ENCODE measurements around the gene R3HDML. TPM values are rescaled to one million over a fixed set of nuclear protein-coding genes. Genes with fewer than 3 reads are reported as not detected.
A peak's percentile ranks its signal among the peaks of the same experiment; 100 is the strongest.

The R3HDML gene
- total and polyA plus RNA-seq, 9 of the 15 experiments (the other 6 are each of a cell fraction or from before 2014, with no cell fraction given): not detected

DNA sequence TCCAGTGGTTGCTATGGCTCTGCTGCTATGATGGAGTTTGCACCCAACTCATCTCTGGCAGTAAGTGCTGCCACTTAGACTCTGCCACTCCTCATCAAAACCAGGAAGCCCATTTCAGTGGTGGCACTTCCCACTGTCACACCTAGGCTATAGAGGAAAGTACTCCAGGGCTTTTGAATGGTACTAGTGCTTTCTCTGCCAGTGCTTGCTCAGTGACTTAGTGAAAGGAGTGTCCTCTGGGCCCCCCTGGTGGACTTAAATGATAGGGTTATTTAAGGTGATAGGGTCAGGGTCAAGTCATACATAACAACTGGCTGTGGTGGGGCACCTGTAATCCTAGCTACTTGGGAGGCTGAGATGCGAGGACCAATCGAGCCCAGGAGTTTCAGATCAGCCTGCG is 48.6 kb upstream of the R3HDML start (continued):
- no peak for TF ChIP-seq MEIS2 (IDR thresholded peaks at IDR 0.05; ENCODE audit: partially characterized antibody)
- no peak for TF ChIP-seq EGR1 (conservative IDR thresholded peaks at IDR 0.05)
- no peak for TF ChIP-seq MTF1 (CRISPR knock-in tag; IDR thresholded peaks at IDR 0.05; ENCODE audit: borderline replicate concordance)
- TF ChIP-seq KAT2B (IDR thresholded peaks at IDR 0.05; ENCODE audit: low read depth, low read length): no peak
- TF ChIP-seq, protein P1, sequence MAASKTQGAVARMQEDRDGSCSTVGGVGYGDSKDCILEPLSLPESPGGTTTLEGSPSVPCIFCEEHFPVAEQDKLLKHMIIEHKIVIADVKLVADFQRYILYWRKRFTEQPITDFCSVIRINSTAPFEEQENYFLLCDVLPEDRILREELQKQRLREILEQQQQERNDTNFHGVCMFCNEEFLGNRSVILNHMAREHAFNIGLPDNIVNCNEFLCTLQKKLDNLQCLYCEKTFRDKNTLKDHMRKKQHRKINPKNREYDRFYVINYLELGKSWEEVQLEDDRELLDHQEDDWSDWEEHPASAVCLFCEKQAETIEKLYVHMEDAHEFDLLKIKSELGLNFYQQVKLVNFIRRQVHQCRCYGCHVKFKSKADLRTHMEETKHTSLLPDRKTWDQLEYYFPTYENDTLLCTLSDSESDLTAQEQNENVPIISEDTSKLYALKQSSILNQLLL (CRISPR knock-in tag; IDR thresholded peaks at IDR 0.05; ENCODE audit: borderline replicate concordance): no peak

GRCh38 chr20:44291754-44292153 is 45.1 kb upstream of the R3HDML start:
- Histone ChIP-seq H3K27me3 (ENCODE audit: control insufficient read depth in 2 of 2, insufficient read depth in 2 of 2, low read length in 2 of 2) (peaks cover 2 to 24% of the 10 kb centered on the region in 2 experiments; a peak in 3 of 5 replicates), H3K79me2 (ENCODE audit: control insufficient read depth, insufficient read depth, low read length) (no peaks in the 10 kb centered on the region), H4K20me1 (replicated peaks; ENCODE audit: control insufficient read depth, insufficient read depth, low read length) (no peaks in the 10 kb centered on the region), H3K9me3 (replicated peaks; ENCODE audit: control insufficient read depth, insufficient read depth, low read depth, low read length) (no peaks in the 10 kb centered on the region), H3K36me3 (ENCODE audit: control insufficient read depth, insufficient read depth, low read length) (no peaks in the 10 kb centered on the region), H2AFZ (ENCODE audit: low read depth, low read length) (no peak overlapping the region), H3K4me2 (ENCODE audit: insufficient read depth, low read length) (no peak overlapping the region), H3K9me1 (ENCODE audit: control insufficient read depth, insufficient read depth, low read length) (no peaks in the 10 kb centered on the region), H3K27ac (ENCODE audit: extremely low read depth, low read depth, low read length) (no peak overlapping the region), H3K4me3 (no peak overlapping the region), H3K4me1 (replicated peaks in 1 of 2; ENCODE audit: control insufficient read depth in 2 of 2, insufficient read depth in 2 of 2, low read length in 2 of 2) (no peaks in the 10 kb centered on the region), H3K9ac (ENCODE audit: insufficient read depth in 1 of 2, low read depth in 2 of 2, low read length in 2 of 2) (no peak overlapping the region)
- 30% methylated on average over 7 of the region's 7 CpGs for WGBS (ENCODE audit: insufficient coverage, low coverage, missing lambda C conversion rate)
- ChIA-PET POLR2A (interaction anchor here (1.2 kb wide), 1 partner anchor 73 kb away, joined by 3 read pairs; no protein-coding TSS in a partner anchor), CTCF (ENCODE audit: low intra/inter-chr PET ratio) (interaction anchor here (0.7 kb wide), 1 partner anchor 386 kb away, joined by 3 read pairs; no protein-coding TSS in a partner anchor)
- peak; percentile 72 for ATAC-seq
- peak; percentile 48 for FAIRE-seq
- DNase-seq (ENCODE audit: extremely low read depth in 1 of 4, low spot score in 3 of 4): no peak
- BruUV-seq (replicated peaks): no TSS peak
- in situ Hi-C loops (cut with MboI) (no loop called here), intact Hi-C loops (cut with micrococcal nuclease) (no loop called here)
- TF ChIP-seq TAF9B (IDR thresholded peaks at IDR 0.05; ENCODE audit: partially characterized antibody): no peak
- no peak for TF ChIP-seq SNRNP70 (optimal IDR thresholded peaks at IDR 0.05; ENCODE audit: low read depth, low read length)
- no peak for TF ChIP-seq ZBTB17 (CRISPR knock-in tag; IDR thresholded peaks at IDR 0.05)
- no peak for TF ChIP-seq KAT2B (IDR thresholded peaks at IDR 0.05; ENCODE audit: low read depth, low read length)
- no peak for TF ChIP-seq DACH1 (IDR thresholded peaks at IDR 0.05; ENCODE audit: partially characterized antibody)
- peak; percentile 24; the same call in 1 of the 2 replicates for TF ChIP-seq SPI1 (IDR thresholded peaks at IDR 0.05; ENCODE audit: borderline replicate concordance, low read depth, low read length)
- no peak for TF ChIP-seq SIN3B (IDR thresholded peaks at IDR 0.05; ENCODE audit: low read depth)
- no peak for TF ChIP-seq E4F1 (CRISPR knock-in tag; IDR thresholded peaks at IDR 0.05; ENCODE audit: borderline replicate concordance)
- TF ChIP-seq, protein P2, sequence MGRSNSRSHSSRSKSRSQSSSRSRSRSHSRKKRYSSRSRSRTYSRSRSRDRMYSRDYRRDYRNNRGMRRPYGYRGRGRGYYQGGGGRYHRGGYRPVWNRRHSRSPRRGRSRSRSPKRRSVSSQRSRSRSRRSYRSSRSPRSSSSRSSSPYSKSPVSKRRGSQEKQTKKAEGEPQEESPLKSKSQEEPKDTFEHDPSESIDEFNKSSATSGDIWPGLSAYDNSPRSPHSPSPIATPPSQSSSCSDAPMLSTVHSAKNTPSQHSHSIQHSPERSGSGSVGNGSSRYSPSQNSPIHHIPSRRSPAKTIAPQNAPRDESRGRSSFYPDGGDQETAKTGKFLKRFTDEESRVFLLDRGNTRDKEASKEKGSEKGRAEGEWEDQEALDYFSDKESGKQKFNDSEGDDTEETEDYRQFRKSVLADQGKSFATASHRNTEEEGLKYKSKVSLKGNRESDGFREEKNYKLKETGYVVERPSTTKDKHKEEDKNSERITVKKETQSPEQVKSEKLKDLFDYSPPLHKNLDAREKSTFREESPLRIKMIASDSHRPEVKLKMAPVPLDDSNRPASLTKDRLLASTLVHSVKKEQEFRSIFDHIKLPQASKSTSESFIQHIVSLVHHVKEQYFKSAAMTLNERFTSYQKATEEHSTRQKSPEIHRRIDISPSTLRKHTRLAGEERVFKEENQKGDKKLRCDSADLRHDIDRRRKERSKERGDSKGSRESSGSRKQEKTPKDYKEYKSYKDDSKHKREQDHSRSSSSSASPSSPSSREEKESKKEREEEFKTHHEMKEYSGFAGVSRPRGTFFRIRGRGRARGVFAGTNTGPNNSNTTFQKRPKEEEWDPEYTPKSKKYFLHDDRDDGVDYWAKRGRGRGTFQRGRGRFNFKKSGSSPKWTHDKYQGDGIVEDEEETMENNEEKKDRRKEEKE (IDR thresholded peaks at IDR 0.05; ENCODE audit: borderline replicate concordance in 1 of 2, control insufficient read depth in 1 of 2, low read depth in 2 of 2, low read length in 1 of 2): no peak
- TF ChIP-seq CBFB (CRISPR knock-in tag; IDR thresholded peaks at IDR 0.05): no peak

Measured in K562 (cell line).